ENCODE results near the gene LAMB3.

DNA sequence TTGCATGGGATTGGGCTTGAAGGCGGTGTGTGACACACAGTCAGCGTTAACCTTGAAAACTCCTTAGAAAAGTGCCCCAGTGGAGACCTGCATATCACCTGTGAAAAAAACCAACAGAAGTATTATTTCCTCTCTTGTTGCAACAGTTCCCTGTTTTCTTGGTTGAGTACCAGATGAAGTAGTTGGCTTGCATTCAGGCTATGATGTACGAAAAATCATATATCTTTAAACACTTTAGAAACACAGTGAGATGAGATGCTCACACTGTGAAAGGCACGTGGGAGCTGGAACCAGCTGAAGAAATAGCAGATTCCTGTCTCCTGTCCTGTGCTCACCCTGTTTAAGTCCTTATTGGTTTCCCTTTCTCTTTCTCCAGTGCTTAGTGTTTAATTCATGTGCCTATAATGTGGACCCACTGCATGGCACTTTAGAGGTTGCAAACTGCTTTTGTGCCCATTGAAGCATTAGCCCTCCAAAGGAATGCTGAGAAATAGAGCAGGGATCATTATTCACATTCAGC lies 65.9 kb downstream of the LAMB3 start:
- TF ChIP-seq, protein P1, sequence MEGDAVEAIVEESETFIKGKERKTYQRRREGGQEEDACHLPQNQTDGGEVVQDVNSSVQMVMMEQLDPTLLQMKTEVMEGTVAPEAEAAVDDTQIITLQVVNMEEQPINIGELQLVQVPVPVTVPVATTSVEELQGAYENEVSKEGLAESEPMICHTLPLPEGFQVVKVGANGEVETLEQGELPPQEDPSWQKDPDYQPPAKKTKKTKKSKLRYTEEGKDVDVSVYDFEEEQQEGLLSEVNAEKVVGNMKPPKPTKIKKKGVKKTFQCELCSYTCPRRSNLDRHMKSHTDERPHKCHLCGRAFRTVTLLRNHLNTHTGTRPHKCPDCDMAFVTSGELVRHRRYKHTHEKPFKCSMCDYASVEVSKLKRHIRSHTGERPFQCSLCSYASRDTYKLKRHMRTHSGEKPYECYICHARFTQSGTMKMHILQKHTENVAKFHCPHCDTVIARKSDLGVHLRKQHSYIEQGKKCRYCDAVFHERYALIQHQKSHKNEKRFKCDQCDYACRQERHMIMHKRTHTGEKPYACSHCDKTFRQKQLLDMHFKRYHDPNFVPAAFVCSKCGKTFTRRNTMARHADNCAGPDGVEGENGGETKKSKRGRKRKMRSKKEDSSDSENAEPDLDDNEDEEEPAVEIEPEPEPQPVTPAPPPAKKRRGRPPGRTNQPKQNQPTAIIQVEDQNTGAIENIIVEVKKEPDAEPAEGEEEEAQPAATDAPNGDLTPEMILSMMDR (IDR thresholded peaks at IDR 0.05) = no peak
- TF ChIP-seq POLR2AphosphoS5 (IDR thresholded peaks at IDR 0.05) (no peak), EP300 (IDR thresholded peaks at IDR 0.05) (no peak), POLR2A (IDR thresholded peaks at IDR 0.05) (no peak)
